Measurements from ENCODE around the gene PSRC1. TPM values are rescaled to one million over a fixed set of nuclear protein-coding genes. Genes with fewer than 3 reads are reported as not detected.

PSRC1 gene
- total and polyA plus RNA-seq, 2 donors (not counting 3 experiments of a cell fraction or from before 2014, with no cell fraction given), result 25.0 to 29.3 TPM

DNA sequence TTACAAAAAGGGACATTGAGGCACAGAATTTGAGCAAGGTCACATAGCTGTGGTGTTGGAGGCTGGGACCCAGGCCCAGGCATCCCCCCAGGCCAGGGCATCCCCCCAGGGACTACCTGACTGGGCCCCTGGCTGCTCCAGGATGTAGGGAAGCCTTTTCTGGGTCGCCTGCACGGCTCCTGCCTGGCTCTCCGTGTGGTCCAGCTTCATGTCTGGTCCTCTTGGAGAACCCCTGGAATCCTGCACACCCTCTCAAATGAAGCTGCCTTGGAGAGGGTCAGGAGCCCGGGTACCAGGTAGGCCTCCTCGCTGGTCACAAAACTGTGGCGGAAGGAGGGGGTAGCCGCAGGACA is 34.5 kb downstream of the PSRC1 start:
- Histone ChIP-seq H3K4me1 (ENCODE audit: control insufficient read depth, extremely low read depth, insufficient read depth, low read length) (no peaks in the 10 kb centered on the region), H2AFZ (ENCODE audit: low read depth, low read length) (no peak overlapping the region), H3K9me1 (replicated peaks; ENCODE audit: control insufficient read depth, extremely low read depth, insufficient read depth, low read length) (no peaks in the 10 kb centered on the region), H3K27me3 (ENCODE audit: control insufficient read depth in 2 of 2, insufficient read depth in 2 of 2, low read length in 2 of 2) (peaks cover 3 to 8% of the 10 kb centered on the region in 2 experiments), H3K27ac (ENCODE audit: insufficient read depth, low read depth, low read length) (no peak overlapping the region), H3K36me3 (ENCODE audit: control insufficient read depth in 2 of 2, extremely low read depth in 1 of 2, insufficient read depth in 2 of 2, low read length in 2 of 2) (no peaks in the 10 kb centered on the region), H3K4me2 (ENCODE audit: insufficient read depth, low read length) (no peak overlapping the region), H3K9ac (replicated peaks; ENCODE audit: extremely low read depth, insufficient read depth, low read length) (no peak overlapping the region), H4K20me1 (replicated peaks; ENCODE audit: control insufficient read depth, extremely low read depth, insufficient read depth, low read length) (no peaks in the 10 kb centered on the region), H3K79me2 (ENCODE audit: control insufficient read depth, insufficient read depth, low read length) (no peaks in the 10 kb centered on the region), H3K9me3 (replicated peaks; ENCODE audit: control insufficient read depth, insufficient read depth, low read length) (no peaks in the 10 kb centered on the region), H3K4me3 (replicated peaks in 1 of 3; ENCODE audit: insufficient read depth in 1 of 3, low read depth in 1 of 3, low read length in 3 of 3) (no peak overlapping the region)
- TF ChIP-seq FOS (IDR thresholded peaks at IDR 0.05; ENCODE audit: borderline replicate concordance, insufficient read depth, low read length), result no peak
- TF ChIP-seq, protein P1, sequence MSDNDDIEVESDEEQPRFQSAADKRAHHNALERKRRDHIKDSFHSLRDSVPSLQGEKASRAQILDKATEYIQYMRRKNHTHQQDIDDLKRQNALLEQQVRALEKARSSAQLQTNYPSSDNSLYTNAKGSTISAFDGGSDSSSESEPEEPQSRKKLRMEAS (IDR thresholded peaks at IDR 0.05; ENCODE audit: insufficient read depth, insufficient read length), result no peak
- no peak for TF ChIP-seq JUN (IDR thresholded peaks at IDR 0.05; ENCODE audit: borderline replicate concordance, insufficient read depth, insufficient read length, low read depth)
- no peak for TF ChIP-seq EZH2 (IDR thresholded peaks at IDR 0.05; ENCODE audit: borderline replicate concordance, low read depth, low read length, severe bottlenecking)
- no peak for TF ChIP-seq GATA2 (IDR thresholded peaks at IDR 0.05; ENCODE audit: insufficient read depth, insufficient read length, low read depth, low read length)
- no peak for TF ChIP-seq MYC (IDR thresholded peaks at IDR 0.05; ENCODE audit: low read depth, low read length)
- no peak for TF ChIP-seq POLR2AphosphoS5 (IDR thresholded peaks at IDR 0.05; ENCODE audit: insufficient read depth, low read depth, low read length)
- no peak for TF ChIP-seq POLR2A (IDR thresholded peaks at IDR 0.05; ENCODE audit: low read depth, low read length)
- TF ChIP-seq, protein P2, sequence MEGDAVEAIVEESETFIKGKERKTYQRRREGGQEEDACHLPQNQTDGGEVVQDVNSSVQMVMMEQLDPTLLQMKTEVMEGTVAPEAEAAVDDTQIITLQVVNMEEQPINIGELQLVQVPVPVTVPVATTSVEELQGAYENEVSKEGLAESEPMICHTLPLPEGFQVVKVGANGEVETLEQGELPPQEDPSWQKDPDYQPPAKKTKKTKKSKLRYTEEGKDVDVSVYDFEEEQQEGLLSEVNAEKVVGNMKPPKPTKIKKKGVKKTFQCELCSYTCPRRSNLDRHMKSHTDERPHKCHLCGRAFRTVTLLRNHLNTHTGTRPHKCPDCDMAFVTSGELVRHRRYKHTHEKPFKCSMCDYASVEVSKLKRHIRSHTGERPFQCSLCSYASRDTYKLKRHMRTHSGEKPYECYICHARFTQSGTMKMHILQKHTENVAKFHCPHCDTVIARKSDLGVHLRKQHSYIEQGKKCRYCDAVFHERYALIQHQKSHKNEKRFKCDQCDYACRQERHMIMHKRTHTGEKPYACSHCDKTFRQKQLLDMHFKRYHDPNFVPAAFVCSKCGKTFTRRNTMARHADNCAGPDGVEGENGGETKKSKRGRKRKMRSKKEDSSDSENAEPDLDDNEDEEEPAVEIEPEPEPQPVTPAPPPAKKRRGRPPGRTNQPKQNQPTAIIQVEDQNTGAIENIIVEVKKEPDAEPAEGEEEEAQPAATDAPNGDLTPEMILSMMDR (IDR thresholded peaks at IDR 0.05; ENCODE audit: extremely low read depth in 1 of 2, insufficient read depth in 1 of 2, low read depth in 1 of 2, low read length in 2 of 2), result no peak
- intact Hi-C loops (cut with micrococcal nuclease), result no loop called here
- no TSS peak for BruUV-seq (replicated peaks)
- ChIA-PET POLR2A (no interaction called here), CTCF (interaction anchor here (1.4 kb wide), 2 partner anchors 9 to 36 kb away, joined by 3 to 4 read pairs; no protein-coding TSS in a partner anchor)
- FAIRE-seq (no peak), DNase-seq (ENCODE audit: low read depth, low spot score) (no peak)
- dilution Hi-C loops (cut with MboI; ENCODE audit: extremely low pct_ligation_motif_present, low sequenced_read_pairs), result no loop called here

Measured in endothelial cell of umbilical vein (primary cell).